Measurements from ENCODE around the gene PRSS38. TPM values are rescaled to one million over a fixed set of nuclear protein-coding genes. Genes with fewer than 3 reads are reported as not detected.
"Not testable (repeated sequence)": the region's sequence is repeated elsewhere in the genome, so short reads cannot be mapped to it uniquely, and the experiment has no call there.

Gene PRSS38
- total RNA-seq, 1 experiment from 2014 or later, result not detected

GRCh38 chr1:227870366-227870765, 54.9 kb downstream of the PRSS38 start:
- Histone ChIP-seq H3K9me2 (ENCODE audit: insufficient read depth) (no peaks in the 10 kb centered on the region), H3K4me3 (replicated peaks in 1 of 2; ENCODE audit: low read depth in 1 of 2, low read length in 2 of 2) (no peak overlapping the region), H3K9me3 (ENCODE audit: control insufficient read depth in 1 of 2, insufficient read depth in 1 of 2, low read depth in 1 of 2, low read length in 2 of 2) (peaks cover 0 to 5% of the 10 kb centered on the region in 2 experiments; a peak in 1 of 4 replicates), H3K4me1 (ENCODE audit: control insufficient read depth in 1 of 2, insufficient read depth in 2 of 2, low read length in 2 of 2) (no peaks in the 10 kb centered on the region), H2AFZ (ENCODE audit: low read depth, low read length, poor library complexity, severe bottlenecking) (no peak overlapping the region), H3K27me3 (ENCODE audit: insufficient read depth, low read length) (no peaks in the 10 kb centered on the region), H3K9ac (ENCODE audit: low read length) (no peak overlapping the region), H3K79me2 (ENCODE audit: insufficient read depth, low read length) (no peaks in the 10 kb centered on the region), H3K36me3 (ENCODE audit: control insufficient read depth in 1 of 2, insufficient read depth in 2 of 2, low read length in 2 of 2) (no peaks in the 10 kb centered on the region), H3K4me2 (ENCODE audit: low read length) (no peak overlapping the region), H4K20me1 (ENCODE audit: insufficient read depth) (no peaks in the 10 kb centered on the region), H3K27ac (ENCODE audit: low read depth, low read length) (no peak overlapping the region)
- CTCF ChIA-PET, result no interaction called here
- RAD21 ChIA-PET (ENCODE audit: low non-redundant PET in 1 of 2, low total read pairs in 2 of 2, uncharacterized antibody in 2 of 2, unreplicated experiment in 2 of 2), result no interaction called here
- TF ChIP-seq SIN3A (IDR thresholded peaks at IDR 0.05; ENCODE audit: low read depth) (no peak), CEBPB (IDR thresholded peaks at IDR 0.05; ENCODE audit: low read depth) (no peak), EZH2phosphoT487 (IDR thresholded peaks at IDR 0.05; ENCODE audit: borderline replicate concordance) (no peak), ZNF274 (IDR thresholded peaks at IDR 0.05; ENCODE audit: low read depth, low read length) (no peak), ZFX (IDR thresholded peaks at IDR 0.05) (no peak), RAD21 (IDR thresholded peaks at IDR 0.05; ENCODE audit: low read depth) (no peak), EGR1 (IDR thresholded peaks at IDR 0.05; ENCODE audit: low read depth) (no peak), POLR2AphosphoS5 (IDR thresholded peaks at IDR 0.05; ENCODE audit: low read depth, low read length) (no peak), CBX3 (IDR thresholded peaks at IDR 0.05; ENCODE audit: low read depth) (no peak), ZBTB33 (IDR thresholded peaks at IDR 0.05; ENCODE audit: extremely low read depth, insufficient replicate concordance, low read length) (no peak), EZH2 (IDR thresholded peaks at IDR 0.05) (no peak), CTCF (IDR thresholded peaks at IDR 0.05 in 2 of 3, conservative IDR thresholded peaks at IDR 0.05 in 1 of 3; ENCODE audit: borderline replicate concordance in 1 of 3, insufficient read depth in 1 of 3, low read depth in 2 of 3, low read length in 2 of 3) (no peak), ELF1 (IDR thresholded peaks at IDR 0.05; ENCODE audit: borderline replicate concordance, low read depth) (no peak), JUND (IDR thresholded peaks at IDR 0.05) (no peak), YY1 (IDR thresholded peaks at IDR 0.05; ENCODE audit: extremely low read depth, insufficient replicate concordance, low read depth, low read length) (no peak)
- ATAC-seq (no peak), DNase-seq (ENCODE audit: low read depth, low spot score) (no peak)
- BruUV-seq (replicated peaks), result no TSS peak
- POLR2A ChIA-PET, result no interaction called here
- intact Hi-C loops (cut with micrococcal nuclease), result no loop called here

- ATAC-seq; BruUV-seq (replicated peaks); H3K27ac ChIP-seq (ENCODE audit: low read depth, low read length); H4K20me1 ChIP-seq (ENCODE audit: insufficient read depth); intact Hi-C loops (cut with micrococcal nuclease); H3K79me2 ChIP-seq (ENCODE audit: insufficient read depth, low read length); RAD21 ChIA-PET (ENCODE audit: low non-redundant PET in 1 of 2, low total read pairs in 2 of 2, uncharacterized antibody in 2 of 2, unreplicated experiment in 2 of 2); DNase-seq (ENCODE audit: low read depth, low spot score); H3K9ac ChIP-seq (ENCODE audit: low read length); H2AFZ ChIP-seq (ENCODE audit: low read depth, low read length, poor library complexity, severe bottlenecking); H3K36me3 ChIP-seq (ENCODE audit: control insufficient read depth in 1 of 2, insufficient read depth in 2 of 2, low read length in 2 of 2); H3K9me2 ChIP-seq (ENCODE audit: insufficient read depth); H3K9me3 ChIP-seq (ENCODE audit: control insufficient read depth in 1 of 2, insufficient read depth in 1 of 2, low read depth in 1 of 2, low read length in 2 of 2); POLR2A ChIA-PET; H3K4me1 ChIP-seq (ENCODE audit: control insufficient read depth in 1 of 2, insufficient read depth in 2 of 2, low read length in 2 of 2); H3K27me3 ChIP-seq (ENCODE audit: insufficient read depth, low read length); H3K4me2 ChIP-seq (ENCODE audit: low read length); CTCF ChIA-PET; H3K4me3 ChIP-seq (replicated peaks in 1 of 2; ENCODE audit: low read depth in 1 of 2, low read length in 2 of 2): not testable (repeated sequence)
These were observed 56.4 kb downstream of the PRSS38 start for GRCh38 chr1:227871892-227872291.
